Pons (tissue), 1 donor: ENCODE measurements around the gene NPPA.

Experiments
- DNase-seq: peaks from one replicate; pipeline ENCODE4 v3.0.0-alpha.2; 2016; ENCODE audit warnings: low spot score

NPPA gene

GRCh38 chr1:11874258-11874562, 26.6 kb upstream of the NPPA start:
- no peak for DNase-seq

GRCh38 chr1:11873395-11874257, 26.0 kb upstream of the NPPA start:
- no peak for DNase-seq

DNA sequence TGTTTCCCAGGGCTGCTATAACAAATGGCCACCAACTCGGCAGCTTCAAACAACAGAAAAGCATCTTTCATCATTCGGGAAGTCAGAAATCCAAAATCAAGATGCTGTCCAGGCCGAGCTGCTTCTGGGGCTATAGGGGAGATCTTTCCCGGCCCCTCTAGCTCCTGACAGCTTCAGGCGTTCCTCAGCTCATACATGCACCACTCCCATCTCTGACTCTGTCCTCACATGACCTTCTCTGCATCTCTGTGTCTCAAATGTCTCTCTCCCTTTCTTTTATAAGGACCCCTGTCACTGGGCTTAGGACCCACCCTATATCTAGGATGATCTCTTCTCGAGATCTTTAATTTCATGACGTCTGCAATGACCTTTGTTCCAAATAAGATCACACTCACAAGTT, 25.0 kb upstream of the NPPA start:
- no peak for DNase-seq

GRCh38 chr1:11869650-11870207, 22.1 kb upstream of the NPPA start:
- DNase-seq: no peak

- no peak for DNase-seq
Observed at GRCh38 chr1:11869104-11869503, 21.5 kb upstream of the NPPA start.

- DNase-seq: no peak
Observed at GRCh38 chr1:11868331-11868980, 20.9 kb upstream of the NPPA start.

DNA sequence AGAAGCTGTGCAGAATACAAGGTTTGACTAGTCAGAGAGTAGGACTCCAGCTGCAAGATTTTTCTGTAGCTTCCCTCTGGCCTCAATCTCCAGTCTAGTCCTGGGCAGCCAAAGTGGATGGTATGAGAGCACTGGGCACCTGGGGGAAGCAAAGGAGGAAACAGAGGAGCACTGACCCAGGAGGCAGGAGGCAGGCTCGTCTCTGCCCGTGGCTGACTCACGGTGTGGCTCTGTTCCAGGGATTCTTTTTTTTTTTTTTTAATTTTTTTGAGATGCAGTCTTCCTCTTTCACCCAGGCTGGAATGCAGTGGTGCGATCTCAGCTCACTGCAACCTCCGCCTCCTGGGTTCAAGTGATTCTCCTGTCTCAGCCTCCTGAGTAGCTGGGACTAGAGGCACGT, 15.3 kb upstream of the NPPA start:
- DNase-seq: no peak

DNA sequence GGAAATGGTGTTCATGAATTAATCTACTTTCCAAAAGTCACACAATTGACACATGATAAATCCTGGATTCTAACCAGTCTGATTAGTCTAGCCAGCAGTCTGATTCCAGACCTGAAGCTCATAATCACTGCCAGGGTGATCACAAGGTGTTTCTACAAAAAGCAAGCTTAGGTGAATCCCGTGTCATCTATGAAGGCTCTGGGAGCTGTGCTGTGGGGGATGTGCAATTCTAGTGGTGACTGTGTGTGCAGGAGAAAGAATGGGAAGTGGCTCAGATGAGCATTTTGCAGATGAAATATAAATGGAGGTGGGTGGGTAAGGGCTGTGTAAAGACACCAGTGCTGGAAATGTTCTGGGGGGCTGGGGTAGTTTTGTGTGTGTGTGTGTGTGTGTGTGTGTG, 13.0 kb upstream of the NPPA start:
- DNase-seq: no peak

GRCh38 chr1:11860083-11860482, 12.5 kb upstream of the NPPA start:
- DNase-seq: no peak

DNA sequence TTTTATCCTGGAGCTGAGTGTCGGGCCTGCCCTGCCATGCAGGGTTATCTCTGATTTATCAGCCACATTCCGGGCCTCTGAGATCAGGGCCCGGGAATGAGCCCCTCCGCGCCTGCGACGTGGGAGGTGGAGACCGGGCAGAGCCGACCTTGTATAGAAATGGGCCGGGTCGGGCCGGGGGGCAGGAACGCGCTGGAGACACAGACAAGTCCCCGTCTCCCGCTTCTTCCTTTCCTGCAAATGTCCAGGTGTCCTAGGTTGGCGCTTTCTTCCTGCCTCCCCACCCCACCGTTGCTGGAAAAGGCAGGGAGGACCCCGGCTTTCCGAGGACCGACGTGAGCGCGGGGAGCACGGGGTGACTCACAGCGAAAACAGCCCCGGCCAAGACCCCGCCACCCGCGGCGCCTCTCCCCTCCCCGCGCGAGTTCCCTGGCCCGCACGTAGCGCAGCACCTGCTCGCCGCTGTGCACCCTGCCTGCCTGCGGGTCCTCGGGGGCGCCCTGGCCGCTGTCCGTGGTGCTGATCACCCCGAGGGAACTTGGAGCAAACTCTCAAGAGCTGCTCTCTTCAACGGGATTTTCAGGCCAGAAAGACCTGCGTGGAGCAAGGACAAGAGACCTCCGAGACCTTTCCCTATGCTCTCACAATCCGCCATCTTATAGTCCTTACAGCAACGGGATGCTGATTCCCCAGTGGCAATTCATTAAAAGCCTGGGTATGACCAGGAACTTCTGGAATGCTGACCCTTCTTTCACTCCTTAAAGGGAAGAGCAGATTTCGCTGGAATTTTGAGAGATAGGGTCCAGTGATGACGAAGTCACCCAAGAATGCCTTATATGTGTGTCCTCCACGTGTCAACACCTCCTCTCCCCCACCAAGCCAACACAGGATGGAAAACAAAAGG, 11.6 kb upstream of the NPPA start:
- no peak for DNase-seq

DNA sequence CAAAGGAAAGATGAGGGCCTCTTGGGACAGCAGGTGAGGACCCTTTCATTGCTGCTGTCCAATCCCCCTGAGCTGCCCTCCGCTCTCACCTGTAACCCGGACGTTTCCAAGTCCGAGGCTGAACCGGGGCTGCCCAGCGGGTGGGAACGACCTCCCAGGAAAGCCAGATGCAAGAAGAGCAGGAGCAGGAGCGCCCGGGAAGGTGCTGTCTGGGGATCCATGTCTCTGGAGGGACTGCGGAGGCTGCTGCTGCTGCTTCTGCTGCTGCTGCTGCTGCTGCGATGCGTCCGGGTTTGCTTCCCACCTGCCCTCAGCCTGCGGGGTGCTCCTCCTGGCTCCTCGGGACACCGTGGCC, 11.0 kb upstream of the NPPA start, which contains the start of gene NPPB:
NPPB (minus strand) TSS at position 333 of the 355 bp plus-strand sequence; CDS start at position 221, 112 bp downstream.
- no peak for DNase-seq

DNA sequence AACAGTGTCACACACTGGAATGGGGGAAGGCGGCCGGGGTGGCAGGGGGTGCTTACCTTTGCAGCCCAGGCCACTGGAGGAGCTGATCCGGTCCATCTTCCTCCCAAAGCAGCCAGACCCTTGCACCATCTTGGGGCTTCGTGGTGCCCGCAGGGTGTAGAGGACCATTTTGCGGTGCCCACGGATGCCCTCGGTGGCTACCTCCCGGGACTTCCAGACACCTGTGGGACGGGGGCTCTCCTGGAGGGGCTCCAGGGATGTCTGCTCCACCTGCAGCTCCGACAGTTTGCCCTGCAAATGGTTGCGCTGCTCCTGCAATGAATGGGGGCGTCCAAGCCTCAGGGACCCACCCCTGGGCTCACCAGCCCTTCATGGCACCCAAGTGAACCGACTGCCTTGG, 10.6 kb upstream of the NPPA start:
- DNase-seq: no peak

GRCh38 chr1:11857164-11857851, 9.7 kb upstream of the NPPA start:
- no peak for DNase-seq

DNA sequence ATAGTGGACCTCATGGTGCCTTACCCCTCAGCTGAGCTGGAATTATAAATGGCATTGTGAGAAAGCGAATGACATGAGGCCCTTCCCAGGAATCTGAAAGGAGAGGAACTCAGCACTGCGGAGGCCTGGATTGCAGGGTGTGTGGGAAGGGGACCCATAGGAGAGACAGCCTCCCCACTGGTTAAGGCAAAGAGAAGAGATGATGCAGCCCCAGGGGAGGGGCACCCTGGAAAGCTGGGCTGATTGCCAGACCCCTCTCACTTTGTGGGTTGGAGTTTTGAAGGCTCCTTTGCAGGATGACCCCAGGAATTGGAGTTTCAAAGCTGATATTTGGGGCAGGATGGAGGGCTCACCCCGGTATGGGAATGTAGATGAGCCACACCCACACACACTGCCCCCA, 9.1 kb upstream of the NPPA start:
- DNase-seq: no peak

GRCh38 chr1:11855430-11855829, 7.8 kb upstream of the NPPA start:
- DNase-seq: no peak

GRCh38 chr1:11854519-11854918, 6.9 kb upstream of the NPPA start:
- DNase-seq: no peak

DNA sequence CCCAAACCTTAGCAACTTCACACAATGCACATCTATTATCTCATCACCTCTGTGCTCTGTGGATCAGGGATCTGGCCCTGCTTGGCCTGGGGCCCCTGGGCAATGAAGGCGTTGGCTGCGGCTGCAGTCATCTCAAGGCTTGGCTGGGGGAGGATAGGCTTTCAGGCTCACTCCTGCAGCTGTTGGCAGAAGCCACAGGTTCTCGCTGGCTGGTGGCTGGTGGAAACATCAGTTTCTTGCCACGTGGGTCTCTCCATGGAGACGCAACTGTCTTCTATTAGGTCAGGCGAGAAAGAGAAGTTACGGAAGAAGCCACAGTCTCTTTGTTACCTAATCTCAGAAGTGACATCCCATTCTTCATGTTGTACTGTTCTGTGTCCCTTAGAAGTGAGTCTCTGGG, 3.6 kb upstream of the NPPA start:
- DNase-seq: no peak

- DNase-seq: no peak
Observed at GRCh38 chr1:11850156-11850555, 2.6 kb upstream of the NPPA start.

GRCh38 chr1:11848373-11848700, 754 bp upstream of the NPPA start:
- no peak for DNase-seq

GRCh38 chr1:11845641-11846335, 1.8 kb downstream of the NPPA start:
- no peak for DNase-seq
